K562 (cell line): ENCODE data around the gene PPM1G. TPM values are rescaled to one million over a fixed set of nuclear protein-coding genes. Genes with fewer than 3 reads are reported as not detected.
A peak's percentile ranks its signal among the peaks of the same experiment; 100 is the strongest.

Experiments
- CREB1 ChIP-seq, 2 experiments: sonication (generic) in 1 of 2; formaldehyde crosslinking in 1 of 2; IDR thresholded peaks; 2 replicates each; pipeline versions ENCODE4 v1.6.1 to v1.8.0; 2012 to 2022; ENCODE audit warnings: inconsistent platforms in 1 of 2, mild to moderate bottlenecking in 1 of 2, missing genetic modification reagents in 1 of 2, moderate library complexity in 1 of 2
- CSDE1 ChIP-seq, 2 experiments: fragments of 450-650 bp; IDR thresholded peaks; 2 replicates each; pipeline ENCODE4 v1.6.1; 2016; ENCODE audit warnings: mild to moderate bottlenecking in 1 of 2
- ERF ChIP-seq: fragments of 450-650 bp; formaldehyde crosslinking; IDR thresholded peaks from 2 replicates; pipeline ENCODE4 v1.4.0; 2020; ENCODE audit warnings: mild to moderate bottlenecking, mixed read lengths
- FIP1L1 ChIP-seq: fragments of 200-400 bp; formaldehyde crosslinking; IDR thresholded peaks from 2 replicates; pipeline ENCODE4 v1.6.1; 2018; ENCODE audit warnings: mild to moderate bottlenecking, low read depth, low read length; ENCODE audit not compliant: poor library complexity, severe bottlenecking
- HDAC2 ChIP-seq: fragments of 450-650 bp; IDR thresholded peaks from 2 replicates; pipeline ENCODE4 v1.6.1; 2016; ENCODE audit warnings: mild to moderate bottlenecking
- HDGF ChIP-seq: fragments of 450-650 bp; IDR thresholded peaks from 2 replicates; pipeline ENCODE4 v1.6.1; 2016
- HNRNPH1 ChIP-seq: fragments of 200-400 bp; formaldehyde crosslinking; optimal IDR thresholded peaks from 2 replicates; pipeline ENCODE3; 2017; ENCODE audit warnings: low read depth, mild to moderate bottlenecking, low read length, moderate library complexity
- KLF10 ChIP-seq: fragments of 250-450 bp; sonication (Bioruptor Pico); IDR thresholded peaks from 2 replicates; pipeline ENCODE4 v1.6.1; 2021; ENCODE audit warnings: matching md5 sums
- NKRF ChIP-seq: fragments of 450-650 bp; IDR thresholded peaks from 2 replicates; pipeline ENCODE4 v1.6.1; 2016; ENCODE audit warnings: borderline replicate concordance
- RFX1 ChIP-seq: fragments of 450-650 bp; IDR thresholded peaks from 2 replicates; pipeline ENCODE4 v1.6.1; 2016; ENCODE audit warnings: mild to moderate bottlenecking, moderate library complexity
- SMAD1 ChIP-seq: fragments of 150-350 bp; IDR thresholded peaks from 2 replicates; pipeline ENCODE4 v1.6.1; 2014; ENCODE audit warnings: low read length, low read depth; ENCODE audit not compliant: partially characterized antibody
- STAT6 ChIP-seq: sonication (generic); formaldehyde crosslinking; IDR thresholded peaks from 2 replicates; pipeline ENCODE4 v1.8.1; 2023; ENCODE audit warnings: mild to moderate bottlenecking, missing genetic modification reagents
- U2AF1 ChIP-seq: fragments of 200-400 bp; formaldehyde crosslinking; optimal IDR thresholded peaks from 2 replicates; pipeline ENCODE3; 2017; ENCODE audit warnings: mild to moderate bottlenecking, low read depth, low read length, moderate library complexity
- ZC3H8 ChIP-seq: fragments of 450-650 bp; IDR thresholded peaks from 2 replicates; pipeline ENCODE4 v1.6.1; 2017
- ZNF384 ChIP-seq: IDR thresholded peaks from 2 replicates; pipeline ENCODE4 v1.6.1; 2012; ENCODE audit warnings: low read depth, low read length, improper control_type of control experiment
- ZNF507 ChIP-seq: conservative IDR thresholded peaks from 2 replicates; pipeline ENCODE4 v1.6.1; 2017; ENCODE audit warnings: missing genetic modification characterization, missing compliant biosample characterization
- ZNF584 ChIP-seq: fragments of 200-800 bp; sonication (Bioruptor generic); IDR thresholded peaks from 2 replicates; pipeline ENCODE4 v1.6.1; 2016; ENCODE audit warnings: low read depth, mild to moderate bottlenecking, missing genetic modification characterization, missing compliant biosample characterization
- polyA plus RNA-seq, 8 experiments: library from polyadenylated mRNA; depleted of rRNA in 4 of 8; stranded (reverse) in 5 of 8; unstranded in 3 of 8; fragments of >200 nt; fragmentation: Nextera tagmentation in 2 of 8; fragmentation: Illumina TruSeq in 1 of 8; extraction: Ambion mirVana in 2 of 8; extraction: Trizol in 1 of 8; gene quantifications; 2 replicates each; pipeline versions ENCODE4 v1.2.1 to v1.2.3, GENCODE V29; 2011 to 2014; ENCODE audit warnings: inconsistent platforms in 1 of 8, missing spikeins in 1 of 8
- total RNA-seq, 7 experiments: library from RNA; depleted of rRNA in 6 of 7; stranded (reverse); fragments of >200 nt in 6 of 7; fragmentation: Illumina TruSeq in 2 of 7; extraction: Trizol in 2 of 7; gene quantifications; 2 replicates each; pipeline versions ENCODE4 v1.2.1 to v1.2.3, GENCODE V29; 2011 to 2021; ENCODE audit warnings: low replicate concordance in 1 of 7
- TF ChIP-seq, protein P1 (sequence below): sonication (generic); formaldehyde crosslinking; IDR thresholded peaks from 2 replicates; pipeline ENCODE4 v1.8.0; 2022; ENCODE audit warnings: mild to moderate bottlenecking, missing genetic modification reagents
- TF ChIP-seq, protein P2 (sequence below): sonication (generic); formaldehyde crosslinking; IDR thresholded peaks from 2 replicates; pipeline ENCODE4 v1.8.0; 2022; ENCODE audit warnings: mild to moderate bottlenecking, missing genetic modification reagents

Gene PPM1G
- total and polyA plus RNA-seq, 9 of the 15 experiments (the other 6 are each of a cell fraction or from before 2014, with no cell fraction given) = 61.7 to 230 (median 153) TPM

- TF ChIP-seq, protein P1, sequence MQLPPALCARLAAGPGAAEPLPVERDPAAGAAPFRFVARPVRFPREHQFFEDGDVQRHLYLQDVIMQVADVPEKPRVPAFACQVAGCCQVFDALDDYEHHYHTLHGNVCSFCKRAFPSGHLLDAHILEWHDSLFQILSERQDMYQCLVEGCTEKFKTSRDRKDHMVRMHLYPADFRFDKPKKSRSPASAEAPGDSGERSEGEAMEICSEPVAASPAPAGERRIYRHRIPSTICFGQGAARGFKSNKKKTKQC = peak; percentile 78
- TF ChIP-seq HDGF = no peak
- TF ChIP-seq ERF (CRISPR knock-in tag) = 0 out of 2 replicates have a peak, but pooled peaks have one; percentile 31
- no peak for TF ChIP-seq HNRNPH1
- peak; percentile 77 for TF ChIP-seq U2AF1
- peak; percentile 91 for TF ChIP-seq CREB1 (IDR thresholded peaks at IDR 0.05)
- TF ChIP-seq CREB1 (CRISPR knock-in tag; IDR thresholded peaks at IDR 0.05) = peak; percentile 82
- TF ChIP-seq STAT6 = 0 out of 2 replicates have a peak, but pooled peaks have one; percentile 29
- peak; percentile 48; the same call in 1 of the 2 replicates for TF ChIP-seq NKRF
- no peak for TF ChIP-seq SMAD1
- TF ChIP-seq KLF10 (CRISPR knock-in tag) = no peak
- TF ChIP-seq ZNF584 (CRISPR knock-in tag) = no peak
- no peak for TF ChIP-seq ZNF507 (tag)
- no peak for TF ChIP-seq RFX1
- TF ChIP-seq ZNF384 = peak; percentile 43
- TF ChIP-seq CSDE1 (IDR thresholded peaks at IDR 0.05) = no peak
- no peak for TF ChIP-seq ZC3H8
- TF ChIP-seq, protein P2, sequence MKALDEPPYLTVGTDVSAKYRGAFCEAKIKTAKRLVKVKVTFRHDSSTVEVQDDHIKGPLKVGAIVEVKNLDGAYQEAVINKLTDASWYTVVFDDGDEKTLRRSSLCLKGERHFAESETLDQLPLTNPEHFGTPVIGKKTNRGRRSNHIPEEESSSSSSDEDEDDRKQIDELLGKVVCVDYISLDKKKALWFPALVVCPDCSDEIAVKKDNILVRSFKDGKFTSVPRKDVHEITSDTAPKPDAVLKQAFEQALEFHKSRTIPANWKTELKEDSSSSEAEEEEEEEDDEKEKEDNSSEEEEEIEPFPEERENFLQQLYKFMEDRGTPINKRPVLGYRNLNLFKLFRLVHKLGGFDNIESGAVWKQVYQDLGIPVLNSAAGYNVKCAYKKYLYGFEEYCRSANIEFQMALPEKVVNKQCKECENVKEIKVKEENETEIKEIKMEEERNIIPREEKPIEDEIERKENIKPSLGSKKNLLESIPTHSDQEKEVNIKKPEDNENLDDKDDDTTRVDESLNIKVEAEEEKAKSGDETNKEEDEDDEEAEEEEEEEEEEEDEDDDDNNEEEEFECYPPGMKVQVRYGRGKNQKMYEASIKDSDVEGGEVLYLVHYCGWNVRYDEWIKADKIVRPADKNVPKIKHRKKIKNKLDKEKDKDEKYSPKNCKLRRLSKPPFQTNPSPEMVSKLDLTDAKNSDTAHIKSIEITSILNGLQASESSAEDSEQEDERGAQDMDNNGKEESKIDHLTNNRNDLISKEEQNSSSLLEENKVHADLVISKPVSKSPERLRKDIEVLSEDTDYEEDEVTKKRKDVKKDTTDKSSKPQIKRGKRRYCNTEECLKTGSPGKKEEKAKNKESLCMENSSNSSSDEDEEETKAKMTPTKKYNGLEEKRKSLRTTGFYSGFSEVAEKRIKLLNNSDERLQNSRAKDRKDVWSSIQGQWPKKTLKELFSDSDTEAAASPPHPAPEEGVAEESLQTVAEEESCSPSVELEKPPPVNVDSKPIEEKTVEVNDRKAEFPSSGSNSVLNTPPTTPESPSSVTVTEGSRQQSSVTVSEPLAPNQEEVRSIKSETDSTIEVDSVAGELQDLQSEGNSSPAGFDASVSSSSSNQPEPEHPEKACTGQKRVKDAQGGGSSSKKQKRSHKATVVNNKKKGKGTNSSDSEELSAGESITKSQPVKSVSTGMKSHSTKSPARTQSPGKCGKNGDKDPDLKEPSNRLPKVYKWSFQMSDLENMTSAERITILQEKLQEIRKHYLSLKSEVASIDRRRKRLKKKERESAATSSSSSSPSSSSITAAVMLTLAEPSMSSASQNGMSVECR = peak; percentile 94
- TF ChIP-seq FIP1L1 = peak; percentile 46
- TF ChIP-seq HDAC2 = no peak
These were observed 39.2 kb downstream of the PPM1G start, which contains the start of the genes EIF2B4 and SNX17 (continued) for GRCh38 chr2:27370026-27370815.
